HEK293 (cell line): Measurements from ENCODE around the gene HBEGF.

Source experiments
- CTCF ChIA-PET: fragments of 350-600 bp; formaldehyde crosslinking; extraction: SDS; loops from one replicate; lab custom pipeline; 2021; ENCODE audit warnings: antibody characterized with exemption; lab: Yijun Ruan, JAX
- POLR2A ChIA-PET: fragments of 300-600 bp; formaldehyde crosslinking; extraction: SDS; loops from one replicate; lab custom pipeline; 2020; ENCODE audit warnings: antibody characterized with exemption, inconsistent platforms; lab: Yijun Ruan, JAX
- H3K27ac ChIP-seq: fragments of 200-500 bp; sonication (Bioruptor generic); 2 replicates; pipeline ENCODE4 v1.5.1; 2014; ENCODE audit warnings: low read depth, low read length, control low read depth, inconsistent platforms; ENCODE audit errors: extremely low read depth
- H3K36me3 ChIP-seq, 2 experiments: fragments of 200-500 bp in 1 of 2; sonication (Bioruptor generic) in 1 of 2; 1 replicate in 1 of 2; 2 replicates in 1 of 2; pipeline ENCODE4 v1.5.1; 2014 to 2017; ENCODE audit warnings: inconsistent platforms in 2 of 2, low read length in 2 of 2; ENCODE audit not compliant: control insufficient read depth in 2 of 2, insufficient read depth in 1 of 2
- H3K4me1 ChIP-seq: fragments of 200-500 bp; sonication (Bioruptor generic); 2 replicates; pipeline ENCODE4 v1.5.1; 2014; ENCODE audit warnings: mild to moderate bottlenecking, low read length, inconsistent platforms; ENCODE audit not compliant: control insufficient read depth, insufficient read depth
- H3K4me3 ChIP-seq: 2 replicates; pipeline ENCODE4 v1.5.1; 2011; ENCODE audit warnings: low read depth, mild to moderate bottlenecking, control low read depth, low read length, moderate library complexity
- H3K9me3 ChIP-seq: fragments of 200-500 bp; sonication (Bioruptor generic); 2 replicates; pipeline ENCODE4 v1.5.1; 2014; ENCODE audit warnings: low read depth, low read length, inconsistent platforms; ENCODE audit not compliant: control insufficient read depth, insufficient read depth
- GLI2 ChIP-seq: fragments of 450-650 bp; formaldehyde crosslinking; IDR thresholded peaks from 2 replicates; pipeline ENCODE4; 2017; ENCODE audit warnings: missing biosample characterization, missing genetic modification characterization, low read depth, borderline replicate concordance
- PRDM10 ChIP-seq: fragments of 450-650 bp; formaldehyde crosslinking; IDR thresholded peaks from 2 replicates; pipeline ENCODE4 v1.5.1; 2016; ENCODE audit warnings: missing biosample characterization, missing genetic modification characterization
- SCRT2 ChIP-seq: fragments of 450-650 bp; formaldehyde crosslinking; IDR thresholded peaks from 2 replicates; pipeline ENCODE4 v1.5.1; 2016; ENCODE audit warnings: missing biosample characterization, missing genetic modification characterization
- TRIM28 ChIP-seq: IDR thresholded peaks from 2 replicates; pipeline ENCODE4 v1.6.1; 2011; ENCODE audit warnings: low read length, control low read depth, borderline replicate concordance
- ZIC2 ChIP-seq: fragments of 450-650 bp; formaldehyde crosslinking; IDR thresholded peaks from 2 replicates; pipeline ENCODE4 v1.5.1; 2016; ENCODE audit warnings: missing biosample characterization, missing genetic modification characterization
- ZNF10 ChIP-seq: fragments of 450-650 bp; formaldehyde crosslinking; IDR thresholded peaks from 2 replicates; pipeline ENCODE4 v1.5.1; 2017; ENCODE audit warnings: missing biosample characterization, missing genetic modification characterization
- ZNF133 ChIP-seq: fragments of 450-650 bp; formaldehyde crosslinking; IDR thresholded peaks from 2 replicates; pipeline ENCODE4 v1.5.1; 2016; ENCODE audit warnings: missing biosample characterization, missing genetic modification characterization
- ZNF138 ChIP-seq: fragments of 450-650 bp; formaldehyde crosslinking; IDR thresholded peaks from 2 replicates; pipeline ENCODE4 v1.5.1; 2016; ENCODE audit warnings: missing biosample characterization, missing genetic modification characterization, borderline replicate concordance
- ZNF174 ChIP-seq: fragments of 450-650 bp; formaldehyde crosslinking; IDR thresholded peaks from 2 replicates; pipeline ENCODE4 v1.5.0; 2017; ENCODE audit warnings: missing biosample characterization, mild to moderate bottlenecking, missing genetic modification characterization
- ZNF211 ChIP-seq: fragments of 450-650 bp; formaldehyde crosslinking; IDR thresholded peaks from 2 replicates; pipeline ENCODE4 v1.5.1; 2016; ENCODE audit warnings: low read depth, missing biosample characterization, missing genetic modification characterization
- ZNF223 ChIP-seq: fragments of 450-650 bp; formaldehyde crosslinking; IDR thresholded peaks from 2 replicates; pipeline ENCODE4 v1.5.1; 2016; ENCODE audit warnings: missing biosample characterization, missing genetic modification characterization
- ZNF23 ChIP-seq: fragments of 450-650 bp; formaldehyde crosslinking; IDR thresholded peaks from 2 replicates; pipeline ENCODE4 v1.5.1; 2016; ENCODE audit warnings: missing biosample characterization, missing genetic modification characterization, borderline replicate concordance
- ZNF280D ChIP-seq: fragments of 450-650 bp; formaldehyde crosslinking; IDR thresholded peaks from 2 replicates; pipeline ENCODE4 v1.5.1; 2016; ENCODE audit warnings: missing biosample characterization, missing genetic modification characterization
- ZNF37A ChIP-seq: fragments of 450-650 bp; IDR thresholded peaks from 2 replicates; pipeline ENCODE4 v1.5.1; 2018; ENCODE audit warnings: missing biosample characterization, missing genetic modification characterization
- ZNF394 ChIP-seq: fragments of 450-650 bp; formaldehyde crosslinking; IDR thresholded peaks from 2 replicates; pipeline ENCODE4 v1.5.1; 2016; ENCODE audit warnings: missing biosample characterization, missing genetic modification characterization, mild to moderate bottlenecking, moderate library complexity, borderline replicate concordance
- ZNF404 ChIP-seq: fragments of 450-650 bp; formaldehyde crosslinking; IDR thresholded peaks from 2 replicates; pipeline ENCODE4 v1.5.1; 2017; ENCODE audit warnings: missing biosample characterization, missing genetic modification characterization
- ZNF426 ChIP-seq: fragments of 450-650 bp; formaldehyde crosslinking; IDR thresholded peaks from 2 replicates; pipeline ENCODE4 v1.5.1; 2017; ENCODE audit warnings: missing biosample characterization, missing genetic modification characterization, mild to moderate bottlenecking, inconsistent platforms, moderate library complexity
- ZNF488 ChIP-seq: fragments of 450-650 bp; formaldehyde crosslinking; IDR thresholded peaks from 2 replicates; pipeline ENCODE4 v1.5.1; 2016; ENCODE audit warnings: missing biosample characterization, missing genetic modification characterization
- ZNF501 ChIP-seq: fragments of 450-650 bp; formaldehyde crosslinking; IDR thresholded peaks from 2 replicates; pipeline ENCODE4 v1.5.1; 2016; ENCODE audit warnings: missing biosample characterization, missing genetic modification characterization
- ZNF514 ChIP-seq: fragments of 450-650 bp; formaldehyde crosslinking; IDR thresholded peaks from 2 replicates; pipeline ENCODE4 v1.5.1; 2016; ENCODE audit warnings: missing biosample characterization, missing genetic modification characterization
- ZNF544 ChIP-seq: fragments of 450-650 bp; formaldehyde crosslinking; IDR thresholded peaks from 2 replicates; pipeline ENCODE4 v1.5.0; 2017; ENCODE audit warnings: missing biosample characterization, missing genetic modification characterization
- ZNF596 ChIP-seq: fragments of 450-650 bp; IDR thresholded peaks from 2 replicates; pipeline ENCODE4 v1.5.0; 2018; ENCODE audit warnings: missing biosample characterization, mild to moderate bottlenecking, missing genetic modification characterization, moderate library complexity
- ZNF600 ChIP-seq: fragments of 450-650 bp; formaldehyde crosslinking; IDR thresholded peaks from 2 replicates; pipeline ENCODE4 v1.5.1; 2016; ENCODE audit warnings: missing biosample characterization, missing genetic modification characterization
- ZNF621 ChIP-seq: fragments of 450-650 bp; formaldehyde crosslinking; IDR thresholded peaks from 2 replicates; pipeline ENCODE4 v1.5.1; 2017; ENCODE audit warnings: missing biosample characterization, missing genetic modification characterization
- ZNF785 ChIP-seq: fragments of 450-650 bp; formaldehyde crosslinking; IDR thresholded peaks from 2 replicates; pipeline ENCODE4 v1.5.1; 2016; ENCODE audit warnings: missing biosample characterization, missing genetic modification characterization
- ZNF837 ChIP-seq: fragments of 450-650 bp; formaldehyde crosslinking; IDR thresholded peaks from 2 replicates; pipeline ENCODE4 v1.5.1; 2016; ENCODE audit warnings: missing biosample characterization, missing genetic modification characterization

Gene HBEGF

GRCh38 chr5:140338336-140338735 lies 8.1 kb downstream of the HBEGF start:
- no peaks in the 10 kb centered on the region for H3K4me1 ChIP-seq
- CTCF ChIA-PET = interaction anchor here (1.0 to 4.4 kb wide), 3 partner anchors 7 to 94 kb away, joined by 5 to 26 read pairs (median 19); partner anchors contain the start of gene HBEGF
- H3K9me3 ChIP-seq = no peaks in the 10 kb centered on the region
- POLR2A ChIA-PET = interaction anchor here (1.1 kb wide), 1 partner anchor 8 kb away, joined by 3 read pairs; the partner anchor contains the start of gene HBEGF
- H3K36me3 ChIP-seq = peaks cover 0 to 47% of the 10 kb centered on the region in 2 experiments; a peak in 1 of 3 replicates
- no peak overlapping the region for H3K4me3 ChIP-seq
- no peak overlapping the region for H3K27ac ChIP-seq
- TF ChIP-seq ZNF394 (tag by site-specific recombination) = no peak
- TF ChIP-seq ZNF514 = no peak
- peak; percentile 82 for TF ChIP-seq PRDM10 (tag by site-specific recombination)
- peak; percentile 94 for TF ChIP-seq SCRT2
- no peak for TF ChIP-seq ZNF837 (tag by site-specific recombination)
- TF ChIP-seq ZNF596 (tag by site-specific recombination) = no peak

GRCh38 chr5:140337880-140338279 lies 8.5 kb downstream of the HBEGF start:
- H3K36me3 ChIP-seq = peaks cover 0 to 50% of the 10 kb centered on the region in 2 experiments; a peak in 1 of 3 replicates
- CTCF ChIA-PET = interaction anchor here (1.0 to 4.4 kb wide), 5 partner anchors 8 to 93 kb away, joined by 3 to 26 read pairs (median 5); partner anchors contain the start of gene HBEGF

More at GRCh38 chr5:140337880-140338279, 8.5 kb downstream of the HBEGF start:
- Histone ChIP-seq H3K9me3 (no peaks in the 10 kb centered on the region), H3K4me1 (no peaks in the 10 kb centered on the region), H3K4me3 (no peak overlapping the region), H3K27ac (no peak overlapping the region)
- POLR2A ChIA-PET = interaction anchor here (1.1 to 2.2 kb wide), 3 partner anchors 8 to 35 kb away, joined by 3 to 9 read pairs (median 5); partner anchors contain the start of genes HBEGF and PFDN1
- TF ChIP-seq ZNF138 (tag by site-specific recombination) (no peak), ZNF211 (tag by site-specific recombination) (no peak), ZNF404 (no peak), ZNF37A (tag by site-specific recombination) (no peak), ZNF174 (tag by site-specific recombination) (no peak), ZNF133 (tag by site-specific recombination) (no peak), ZNF785 (tag by site-specific recombination) (no peak), ZNF501 (tag by site-specific recombination) (no peak), ZIC2 (tag by site-specific recombination) (no peak), GLI2 (tag by site-specific recombination) (no peak), ZNF488 (no peak), ZNF544 (no peak), ZNF280D (no peak), ZNF621 (no peak), ZNF23 (no peak), ZNF10 (tag by site-specific recombination) (no peak), TRIM28 (no peak), ZNF600 (tag by site-specific recombination) (no peak), ZNF223 (tag by site-specific recombination) (no peak), ZNF426 (tag by site-specific recombination) (no peak)
